ENCODE data around the gene MIP. TPM values are rescaled to one million over a fixed set of nuclear protein-coding genes. Genes with fewer than 3 reads are reported as not detected.
"Not testable (repeated sequence)": the region's sequence is repeated elsewhere in the genome, so short reads cannot be mapped to it uniquely, and the experiment has no call there.

Gene MIP
- not detected for total RNA-seq
- long read RNA-seq, result 0 reads

GRCh38 chr12:56454557-56454956, at the start of gene MIP:
TSS of gene MIP (minus strand) at chr12:56454657. CDS start at chr12:56454613, 44 bp downstream.
- Histone ChIP-seq H3K4me3 (no peak within 1 kb of the TSS), H3K27me3 (ENCODE audit: low read depth) (no peaks in the 10 kb centered on the region), H3K36me3 (no peaks in the 10 kb centered on the region), H3K27ac (no peak within 1 kb of the TSS), H3K9me3 (no peaks in the 10 kb centered on the region), H3K4me1 (peaks cover 5% of the 10 kb centered on the region)
- TF ChIP-seq, protein P1, sequence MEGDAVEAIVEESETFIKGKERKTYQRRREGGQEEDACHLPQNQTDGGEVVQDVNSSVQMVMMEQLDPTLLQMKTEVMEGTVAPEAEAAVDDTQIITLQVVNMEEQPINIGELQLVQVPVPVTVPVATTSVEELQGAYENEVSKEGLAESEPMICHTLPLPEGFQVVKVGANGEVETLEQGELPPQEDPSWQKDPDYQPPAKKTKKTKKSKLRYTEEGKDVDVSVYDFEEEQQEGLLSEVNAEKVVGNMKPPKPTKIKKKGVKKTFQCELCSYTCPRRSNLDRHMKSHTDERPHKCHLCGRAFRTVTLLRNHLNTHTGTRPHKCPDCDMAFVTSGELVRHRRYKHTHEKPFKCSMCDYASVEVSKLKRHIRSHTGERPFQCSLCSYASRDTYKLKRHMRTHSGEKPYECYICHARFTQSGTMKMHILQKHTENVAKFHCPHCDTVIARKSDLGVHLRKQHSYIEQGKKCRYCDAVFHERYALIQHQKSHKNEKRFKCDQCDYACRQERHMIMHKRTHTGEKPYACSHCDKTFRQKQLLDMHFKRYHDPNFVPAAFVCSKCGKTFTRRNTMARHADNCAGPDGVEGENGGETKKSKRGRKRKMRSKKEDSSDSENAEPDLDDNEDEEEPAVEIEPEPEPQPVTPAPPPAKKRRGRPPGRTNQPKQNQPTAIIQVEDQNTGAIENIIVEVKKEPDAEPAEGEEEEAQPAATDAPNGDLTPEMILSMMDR (IDR thresholded peaks at IDR 0.05), result no peak
- ATAC-seq (no peak), DNase-seq (no peak)
- intact Hi-C loops (cut with DNase I), result no loop called here

GRCh38 chr12:56499879-56500278, 45.4 kb upstream of the MIP start:
- ATAC-seq; intact Hi-C loops (cut with DNase I); H3K27me3 ChIP-seq (ENCODE audit: low read depth); H3K4me1 ChIP-seq; H3K36me3 ChIP-seq; DNase-seq; H3K9me3 ChIP-seq; H3K4me3 ChIP-seq; H3K27ac ChIP-seq: not testable (repeated sequence)

DNA sequence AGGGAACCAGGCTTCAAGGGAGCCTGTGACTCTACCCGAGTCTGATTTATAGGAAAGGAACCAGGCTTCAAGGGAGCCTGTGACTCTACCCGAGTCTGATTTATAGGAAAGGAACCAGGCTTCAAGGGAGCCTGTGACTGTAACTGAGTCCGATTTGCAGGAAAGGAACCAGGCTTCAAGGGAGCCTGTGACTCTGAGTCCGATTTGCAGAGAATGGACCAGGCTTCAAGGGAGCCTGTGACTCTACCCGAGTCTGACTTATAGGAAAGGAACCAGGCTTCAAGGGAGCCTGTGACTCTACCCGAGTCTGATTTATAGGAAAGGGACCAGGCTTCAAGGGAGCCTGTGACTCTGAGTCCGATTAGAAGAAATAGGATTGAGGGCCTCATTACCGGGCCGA, 45.0 kb upstream of the MIP start:
- H3K27me3 ChIP-seq (ENCODE audit: low read depth), result not testable (repeated sequence)

DNA sequence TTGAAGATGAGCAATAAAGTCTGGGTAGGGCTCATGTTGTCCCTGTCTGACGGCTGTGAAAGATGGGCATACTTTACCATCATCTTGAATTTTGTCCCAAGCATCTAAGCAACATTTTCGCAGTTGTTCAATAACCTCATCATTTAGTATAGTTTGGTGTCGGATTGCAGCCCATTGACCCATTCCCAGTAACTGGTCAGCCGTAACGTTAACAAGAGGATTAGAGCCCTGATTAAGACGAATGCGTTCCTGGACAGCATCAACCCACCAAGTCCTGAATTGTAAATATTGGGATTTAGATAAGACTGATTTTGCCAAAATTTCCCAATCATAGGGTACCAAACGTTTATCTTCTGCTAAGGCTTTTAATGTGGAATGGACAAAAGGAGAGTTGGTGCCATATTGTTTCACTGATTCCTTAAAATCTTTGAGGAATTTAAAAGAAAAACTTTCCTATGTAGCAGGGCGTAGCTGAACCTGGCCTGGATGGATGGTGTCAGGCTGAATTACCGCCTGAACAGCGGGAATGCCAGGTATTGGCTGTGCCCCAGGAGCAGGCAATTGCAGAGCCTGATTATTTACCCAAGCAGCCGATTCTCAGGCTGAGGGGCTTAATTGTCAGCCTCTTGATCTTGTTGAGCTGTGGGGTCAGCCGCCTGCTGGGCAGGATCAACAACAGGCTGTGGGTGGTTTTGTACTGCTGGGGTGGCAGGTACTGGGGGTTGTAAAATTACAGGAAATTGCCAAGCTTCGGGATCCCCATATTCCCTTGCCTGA, 43.9 kb upstream of the MIP start:
- H3K4me3 ChIP-seq; H3K27ac ChIP-seq; DNase-seq; H3K27me3 ChIP-seq (ENCODE audit: low read depth); H3K4me1 ChIP-seq; intact Hi-C loops (cut with DNase I); H3K9me3 ChIP-seq; H3K36me3 ChIP-seq; ATAC-seq: not testable (repeated sequence)

More for the DNA sequence above, 45.0 kb upstream of the MIP start:
- H3K4me3 ChIP-seq; H3K4me1 ChIP-seq; ATAC-seq; DNase-seq; H3K36me3 ChIP-seq; intact Hi-C loops (cut with DNase I); H3K27ac ChIP-seq; H3K9me3 ChIP-seq: not testable (repeated sequence)

DNA sequence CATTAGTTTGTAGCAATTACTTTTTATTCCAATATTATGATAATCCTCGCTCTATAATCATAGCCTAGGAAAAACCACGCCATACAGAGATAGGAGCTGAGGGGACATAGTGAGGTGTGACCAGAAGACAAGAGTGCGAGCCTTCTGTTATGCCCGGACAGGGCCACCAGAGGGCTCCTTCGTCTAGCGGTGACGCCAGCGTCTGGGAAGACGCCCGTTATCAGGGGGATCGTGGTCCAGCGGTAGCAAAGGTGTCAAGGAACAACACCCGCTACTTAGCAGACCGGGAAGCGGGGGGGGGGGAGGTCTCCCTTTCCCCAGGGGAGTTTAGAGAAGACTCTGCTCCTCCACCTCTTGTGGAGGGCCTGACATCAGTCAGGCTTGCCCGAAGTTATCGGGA, 42.2 kb upstream of the MIP start:
- TF ChIP-seq, protein P1 (IDR thresholded peaks at IDR 0.05), result peak; percentile 38
- DNase-seq, result peak; percentile 62
- H3K4me3 ChIP-seq; H3K27ac ChIP-seq; H3K36me3 ChIP-seq; H3K27me3 ChIP-seq (ENCODE audit: low read depth); H3K4me1 ChIP-seq; intact Hi-C loops (cut with DNase I); H3K9me3 ChIP-seq; ATAC-seq: not testable (repeated sequence)

DNA sequence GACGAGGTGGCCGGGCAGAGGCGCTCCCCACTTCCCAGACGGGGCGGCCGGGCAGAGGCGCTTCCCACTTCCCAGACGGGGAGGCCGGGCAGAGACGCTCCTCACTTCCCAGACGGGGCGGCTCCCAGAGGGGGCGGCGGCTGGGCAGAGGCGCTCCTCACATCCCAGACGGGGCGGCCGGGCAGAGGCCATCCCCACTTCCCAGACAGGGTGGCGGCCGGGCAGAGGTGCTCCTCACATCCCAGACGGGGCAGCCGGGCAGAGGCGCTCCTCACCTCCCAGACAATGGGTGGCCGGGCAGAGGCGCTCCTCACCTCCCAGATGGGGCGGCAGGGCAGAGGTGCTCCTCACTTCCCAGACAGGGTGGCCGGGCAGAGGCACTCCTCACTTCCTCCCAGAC, 40.0 kb upstream of the MIP start:
- H3K4me1 ChIP-seq; H3K27me3 ChIP-seq (ENCODE audit: low read depth); ATAC-seq; H3K27ac ChIP-seq; H3K4me3 ChIP-seq; H3K9me3 ChIP-seq; intact Hi-C loops (cut with DNase I); H3K36me3 ChIP-seq; DNase-seq: not testable (repeated sequence)

DNA sequence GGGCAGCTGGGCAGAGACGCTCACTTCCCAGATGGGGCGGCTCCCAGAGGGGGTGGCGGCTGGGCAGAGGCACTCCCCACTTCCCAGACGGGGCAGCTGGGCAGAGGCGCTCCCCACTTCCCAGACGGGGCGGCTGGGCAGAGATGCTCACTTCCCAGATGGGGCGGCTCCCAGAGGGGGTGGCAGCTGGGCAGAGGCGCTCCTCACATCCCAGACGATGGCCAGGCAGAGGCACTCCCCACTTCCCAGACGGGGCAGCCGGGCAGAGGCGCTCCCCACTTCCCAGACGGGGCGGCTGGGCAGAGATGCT, 39.6 kb upstream of the MIP start:
- ATAC-seq; H3K4me3 ChIP-seq; H3K27ac ChIP-seq; DNase-seq; H3K27me3 ChIP-seq (ENCODE audit: low read depth); intact Hi-C loops (cut with DNase I); H3K4me1 ChIP-seq; H3K9me3 ChIP-seq; H3K36me3 ChIP-seq: not testable (repeated sequence)

GRCh38 chr12:56493409-56494105, 39.1 kb upstream of the MIP start:
- H3K4me3 ChIP-seq; ATAC-seq; DNase-seq; H3K4me1 ChIP-seq; H3K36me3 ChIP-seq; H3K27ac ChIP-seq; H3K27me3 ChIP-seq (ENCODE audit: low read depth); H3K9me3 ChIP-seq; intact Hi-C loops (cut with DNase I): not testable (repeated sequence)
